Transverse colon (tissue), 4 donors: Measurements from ENCODE around the gene PTPRN2.

ENCODE experiments used
- EP300 ChIP-seq: sonication (generic); formaldehyde crosslinking; IDR thresholded peaks from one replicate; pipeline ENCODE4 v1.6.1; 2017; ENCODE audit warnings: antibody characterized with exemption, low read depth
- POLR2A ChIP-seq: fragments of 450-650 bp; IDR thresholded peaks from one replicate; pipeline ENCODE4 v1.6.1; 2016; ENCODE audit warnings: antibody characterized with exemption, mild to moderate bottlenecking, moderate library complexity
- POLR2AphosphoS5 ChIP-seq, 3 donors: sonication (generic); formaldehyde crosslinking; IDR thresholded peaks; one replicate each; pipeline ENCODE4 v1.6.1; 2016; ENCODE audit warnings: antibody characterized with exemption in 3 of 3
- TF ChIP-seq, protein P1 (sequence below), 5 experiments: fragments of 200-600 bp in 3 of 5; fragments of 450-650 bp in 2 of 5; sonication (generic) in 3 of 5; IDR thresholded peaks; 1 replicate in 2 of 5; 2 replicates in 3 of 5; pipeline ENCODE4 v1.5.1; 2016 to 2017; ENCODE audit warnings: antibody characterized with exemption in 5 of 5, inconsistent platforms in 3 of 5, mild to moderate bottlenecking in 2 of 5, moderate library complexity in 1 of 5

DNA sequence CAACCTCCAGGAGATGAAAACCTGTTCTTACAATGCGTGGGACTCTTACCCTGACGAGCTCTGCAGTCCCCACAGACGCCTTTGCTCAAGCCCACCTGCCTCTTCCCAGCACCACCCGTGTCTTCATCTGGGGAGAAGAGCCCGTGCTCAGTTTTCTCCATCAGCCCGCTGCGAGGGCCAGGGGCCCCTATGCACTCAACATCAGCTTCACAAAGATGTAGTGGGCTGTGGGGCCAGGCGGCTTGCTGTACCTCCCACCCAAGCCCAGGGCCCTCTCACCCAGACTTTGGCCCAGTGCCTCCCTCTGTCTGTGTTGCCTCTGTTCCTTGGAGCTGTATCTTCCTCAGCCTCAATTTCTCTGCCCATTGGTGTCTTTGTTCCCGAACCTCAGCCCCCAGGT, 814.3 kb downstream of the PTPRN2 start:
- TF ChIP-seq POLR2AphosphoS5 (IDR thresholded peaks at IDR 0.05) (no peak), EP300 (no peak), POLR2A (no peak)
- TF ChIP-seq, protein P1, sequence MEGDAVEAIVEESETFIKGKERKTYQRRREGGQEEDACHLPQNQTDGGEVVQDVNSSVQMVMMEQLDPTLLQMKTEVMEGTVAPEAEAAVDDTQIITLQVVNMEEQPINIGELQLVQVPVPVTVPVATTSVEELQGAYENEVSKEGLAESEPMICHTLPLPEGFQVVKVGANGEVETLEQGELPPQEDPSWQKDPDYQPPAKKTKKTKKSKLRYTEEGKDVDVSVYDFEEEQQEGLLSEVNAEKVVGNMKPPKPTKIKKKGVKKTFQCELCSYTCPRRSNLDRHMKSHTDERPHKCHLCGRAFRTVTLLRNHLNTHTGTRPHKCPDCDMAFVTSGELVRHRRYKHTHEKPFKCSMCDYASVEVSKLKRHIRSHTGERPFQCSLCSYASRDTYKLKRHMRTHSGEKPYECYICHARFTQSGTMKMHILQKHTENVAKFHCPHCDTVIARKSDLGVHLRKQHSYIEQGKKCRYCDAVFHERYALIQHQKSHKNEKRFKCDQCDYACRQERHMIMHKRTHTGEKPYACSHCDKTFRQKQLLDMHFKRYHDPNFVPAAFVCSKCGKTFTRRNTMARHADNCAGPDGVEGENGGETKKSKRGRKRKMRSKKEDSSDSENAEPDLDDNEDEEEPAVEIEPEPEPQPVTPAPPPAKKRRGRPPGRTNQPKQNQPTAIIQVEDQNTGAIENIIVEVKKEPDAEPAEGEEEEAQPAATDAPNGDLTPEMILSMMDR (IDR thresholded peaks at IDR 0.05): no peak
